Activated T-helper 9 cell treated with anti-CD3 and anti-CD28 coated beads, Interleukin-2, amount 50 U/mL, for 16 hours (primary cell): Measurements from ENCODE around the gene PDE6H.

Experiments
- DNase-seq: peaks from one replicate; pipeline ENCODE4 v3.0.0-alpha.2; 2020; ENCODE audit warnings: low read depth

Gene PDE6H

DNA sequence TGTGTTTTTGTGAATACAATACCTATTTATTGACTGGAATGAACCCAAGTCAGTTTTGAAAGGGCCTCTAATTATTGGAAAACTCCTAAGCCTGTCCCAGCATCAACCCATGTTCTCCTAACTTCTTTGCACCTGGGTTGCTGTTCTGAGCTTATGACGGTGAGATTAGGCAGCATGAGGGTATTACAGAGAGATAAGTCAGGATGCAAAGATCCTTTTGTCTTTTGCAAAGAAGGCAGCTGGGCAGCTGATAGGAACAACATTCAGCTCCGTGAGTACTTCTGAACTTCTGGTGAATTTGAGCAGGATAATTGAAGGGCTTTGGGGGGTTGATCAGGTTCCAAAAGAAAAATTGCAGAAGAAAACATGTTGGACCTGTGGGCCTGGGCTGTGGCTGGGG, at the start of gene PDE6H:
TSS of gene PDE6H (plus strand) at position 227 of the 400 bp plus-strand sequence. CDS start 4,971 bp downstream, outside the sequence.
- DNase-seq = no peak

DNA sequence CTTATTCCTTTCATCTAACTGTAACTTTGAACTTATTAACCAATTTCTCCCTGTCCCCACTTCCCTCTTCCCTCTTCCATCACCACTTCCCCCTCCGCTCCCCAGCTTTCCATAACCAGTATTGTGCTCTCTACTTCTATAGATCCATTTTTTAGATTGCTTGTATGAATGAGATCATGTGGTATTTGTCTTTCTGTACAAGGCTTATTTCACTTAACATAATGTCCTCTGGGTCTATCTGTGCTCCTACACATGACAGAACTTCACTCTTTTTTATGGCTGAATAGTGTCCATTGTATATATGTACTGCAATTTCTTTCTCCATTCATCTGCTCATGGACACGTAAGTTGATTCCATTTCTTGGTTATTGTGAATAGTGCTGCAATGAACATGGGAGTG, 48.9 kb upstream of the PDE6H start:
- DNase-seq = no peak

DNA sequence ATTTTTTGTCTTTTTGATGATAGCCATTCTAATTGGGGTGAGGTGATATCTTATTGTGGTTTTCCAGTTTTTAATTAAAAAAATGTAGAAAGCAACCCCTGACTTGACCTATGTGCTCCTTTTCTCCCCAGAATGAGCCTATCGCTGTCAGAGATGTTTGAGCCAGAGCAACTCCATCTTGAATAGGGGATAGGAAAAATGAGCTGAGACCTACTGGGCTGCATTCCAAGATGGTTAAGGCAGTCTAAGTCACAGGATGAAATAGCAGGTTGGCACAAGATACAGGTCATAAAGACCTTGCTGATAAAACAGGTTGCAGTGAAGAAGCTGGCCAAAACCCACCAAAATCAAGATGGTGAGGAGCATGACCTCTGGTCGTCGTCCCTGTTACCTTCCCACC, 48.3 kb upstream of the PDE6H start:
- DNase-seq = no peak

DNA sequence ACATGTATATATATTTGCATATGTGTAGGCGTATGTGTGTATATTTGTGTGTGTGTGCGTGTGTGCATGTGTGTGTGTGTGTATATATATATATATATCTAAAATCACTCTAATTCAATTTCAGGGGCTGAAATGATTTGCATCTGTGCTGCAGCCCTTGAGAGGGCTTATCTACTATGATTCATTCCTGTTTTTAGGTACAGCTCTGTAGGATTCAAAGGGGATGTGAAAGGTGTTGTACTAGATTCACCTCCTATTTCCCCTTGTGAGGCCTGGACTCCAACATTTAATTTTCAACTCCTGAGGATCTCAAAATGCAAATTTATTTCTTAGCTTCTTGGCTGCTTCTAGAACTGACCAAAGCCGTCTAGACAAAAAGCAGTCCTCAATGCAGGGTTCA, 45.6 kb upstream of the PDE6H start:
- no peak for DNase-seq

DNA sequence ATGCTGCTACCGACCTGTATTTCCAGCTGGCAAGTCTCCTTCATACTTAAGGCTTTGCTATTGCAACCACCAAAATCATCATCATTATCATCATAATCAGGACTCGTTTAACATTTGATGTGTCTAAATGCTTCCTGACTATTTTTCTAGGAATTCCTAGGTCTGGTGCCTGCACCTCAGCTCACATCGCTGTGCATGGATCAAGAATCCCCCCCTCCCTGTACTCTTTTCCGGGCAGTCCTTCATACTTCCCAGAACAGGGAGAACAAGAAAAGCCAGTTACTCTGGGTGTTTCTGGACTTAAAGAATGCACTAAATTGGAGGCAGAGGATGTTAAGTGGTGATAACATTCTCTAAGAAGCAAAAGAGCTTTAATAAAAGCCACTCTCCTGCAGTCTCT, 43.9 kb upstream of the PDE6H start:
- DNase-seq = no peak

GRCh38 chr12:14930299-14930698, 42.5 kb upstream of the PDE6H start:
- no peak for DNase-seq

DNA sequence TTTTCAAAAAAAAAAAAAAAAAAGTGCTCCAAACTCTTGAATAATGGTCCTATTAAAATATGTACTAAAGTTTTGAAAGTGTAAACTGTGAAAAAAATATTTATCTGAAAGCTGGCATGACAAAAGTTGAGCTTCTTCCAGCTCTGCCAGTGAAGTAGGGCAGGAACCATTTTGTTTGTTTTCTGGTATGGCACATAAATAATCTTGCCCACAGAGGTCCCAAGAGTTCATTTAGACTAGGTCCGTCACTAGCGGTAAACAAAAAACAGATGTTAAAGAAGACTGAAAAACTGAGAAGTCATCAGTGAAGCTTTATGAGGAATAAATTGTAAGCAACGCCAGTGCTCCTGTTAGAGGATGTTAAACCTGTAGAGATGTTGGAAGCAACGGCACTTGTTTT, 41.5 kb upstream of the PDE6H start:
- no peak for DNase-seq

DNA sequence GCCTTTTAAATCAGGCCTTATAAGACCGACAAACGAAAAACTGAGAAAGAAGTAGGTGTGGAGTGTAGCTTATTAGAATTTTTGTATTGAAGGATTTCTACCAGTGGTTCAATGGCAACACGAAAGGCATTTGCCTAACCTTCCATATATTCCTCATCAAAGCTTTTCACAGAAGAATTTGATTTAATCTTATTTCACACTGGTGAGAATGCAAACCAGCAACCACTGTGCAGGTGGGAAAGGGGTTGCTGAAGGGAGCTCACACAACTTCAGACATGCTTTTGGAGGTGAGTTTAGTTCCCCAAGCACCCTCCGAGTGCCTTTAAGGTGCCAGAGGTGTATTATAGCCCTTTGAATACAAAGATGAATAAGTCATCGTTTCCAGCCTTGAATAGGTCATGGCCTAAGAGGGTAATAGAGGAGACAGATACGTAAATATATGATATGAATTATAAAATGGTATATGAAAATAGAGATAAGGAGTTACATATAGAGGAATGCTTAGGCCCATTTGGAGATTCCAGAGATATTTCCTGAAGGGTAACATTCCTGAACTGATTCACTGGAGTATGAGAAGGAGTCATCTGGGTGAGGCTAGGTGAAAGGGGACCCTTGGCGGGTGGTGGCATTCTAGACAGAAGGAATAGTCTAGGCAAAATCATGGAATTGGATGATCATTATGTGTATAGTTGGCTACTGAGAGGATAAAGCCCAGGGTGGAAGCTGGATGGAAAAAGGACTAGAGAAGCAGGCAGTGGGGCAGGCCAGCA, 40.9 kb upstream of the PDE6H start:
- no peak for DNase-seq

DNA sequence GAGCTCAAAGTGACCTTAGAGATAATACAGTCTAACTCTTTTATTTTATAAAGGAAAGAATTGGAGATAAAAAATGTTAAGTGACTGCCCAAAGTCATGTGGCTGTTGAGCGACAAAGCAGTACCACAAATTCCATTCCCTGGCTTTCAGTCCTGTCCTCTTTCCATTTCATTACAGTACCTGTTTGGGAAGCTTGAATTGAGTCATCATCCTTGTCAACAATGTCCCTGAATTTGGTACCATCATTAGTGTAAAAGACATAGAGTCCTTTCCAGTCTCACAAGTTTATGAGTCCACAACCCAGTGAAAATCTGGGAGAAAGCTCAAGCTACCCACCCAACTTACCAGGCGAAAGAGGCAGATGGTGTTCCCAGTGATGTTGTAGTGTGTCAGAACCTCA, 38.3 kb upstream of the PDE6H start:
- no peak for DNase-seq

GRCh38 chr12:14935031-14935430, 37.8 kb upstream of the PDE6H start:
- DNase-seq = no peak

DNA sequence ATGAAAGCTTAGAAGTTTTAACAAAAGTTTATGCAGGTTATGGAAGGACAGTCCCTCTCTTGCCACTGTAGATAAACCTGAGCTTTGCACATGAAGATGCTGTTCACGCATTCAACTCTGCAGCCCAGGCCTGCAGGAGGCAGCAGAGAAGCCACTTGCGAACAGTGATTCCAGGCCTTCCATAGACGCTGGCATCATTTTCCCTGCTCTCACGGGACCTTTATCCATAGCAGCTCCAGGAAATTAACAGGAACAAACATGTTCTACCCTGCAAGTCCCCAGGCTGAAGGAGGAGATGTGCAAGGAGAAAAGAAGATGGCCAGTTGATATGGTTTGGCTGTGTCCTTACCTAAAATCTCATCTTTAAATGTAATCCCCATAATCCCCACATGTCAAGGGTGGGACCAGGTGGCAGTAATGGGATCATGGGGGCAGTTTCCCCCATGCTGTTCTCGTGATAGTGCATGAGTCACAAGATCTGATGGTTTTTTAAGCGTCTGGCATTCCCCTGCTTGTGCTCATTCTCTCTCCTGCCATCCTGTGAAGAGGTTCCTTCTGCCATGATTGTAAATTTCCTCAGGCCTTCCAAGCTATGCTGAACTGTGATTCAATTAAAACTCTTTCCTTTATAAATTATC, 36.5 kb upstream of the PDE6H start:
- no peak for DNase-seq

- DNase-seq = no peak
These were observed 35.8 kb upstream of the PDE6H start for GRCh38 chr12:14937014-14937413.

DNA sequence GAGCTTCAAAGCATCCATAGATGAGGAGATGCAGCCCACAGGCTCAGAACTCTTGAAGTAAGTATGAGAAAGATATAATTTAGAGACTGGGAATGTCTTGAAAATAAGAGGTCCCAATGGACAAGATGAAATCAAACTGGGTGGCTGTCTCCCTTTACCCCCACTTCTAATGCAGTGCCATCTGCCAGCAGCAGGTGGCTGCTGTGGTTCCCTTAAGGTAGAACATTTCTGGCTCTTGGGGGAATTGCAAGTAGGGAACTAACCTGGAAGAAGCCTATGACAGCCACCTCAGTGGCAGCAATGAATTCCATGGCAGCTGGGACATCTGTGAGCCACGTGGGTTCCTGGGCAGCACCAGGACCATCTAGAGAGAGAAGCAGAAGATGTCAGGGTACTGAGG, 35.2 kb upstream of the PDE6H start:
- DNase-seq = no peak

GRCh38 chr12:14938301-14938700, 34.5 kb upstream of the PDE6H start, which contains the start of gene ERP27:
TSS of gene ERP27 (minus strand) at chr12:14938537. CDS start at chr12:14938508, 29 bp downstream.
- DNase-seq = no peak

- no peak for DNase-seq
These were observed 31.5 kb upstream of the PDE6H start for GRCh38 chr12:14941369-14941768.

DNA sequence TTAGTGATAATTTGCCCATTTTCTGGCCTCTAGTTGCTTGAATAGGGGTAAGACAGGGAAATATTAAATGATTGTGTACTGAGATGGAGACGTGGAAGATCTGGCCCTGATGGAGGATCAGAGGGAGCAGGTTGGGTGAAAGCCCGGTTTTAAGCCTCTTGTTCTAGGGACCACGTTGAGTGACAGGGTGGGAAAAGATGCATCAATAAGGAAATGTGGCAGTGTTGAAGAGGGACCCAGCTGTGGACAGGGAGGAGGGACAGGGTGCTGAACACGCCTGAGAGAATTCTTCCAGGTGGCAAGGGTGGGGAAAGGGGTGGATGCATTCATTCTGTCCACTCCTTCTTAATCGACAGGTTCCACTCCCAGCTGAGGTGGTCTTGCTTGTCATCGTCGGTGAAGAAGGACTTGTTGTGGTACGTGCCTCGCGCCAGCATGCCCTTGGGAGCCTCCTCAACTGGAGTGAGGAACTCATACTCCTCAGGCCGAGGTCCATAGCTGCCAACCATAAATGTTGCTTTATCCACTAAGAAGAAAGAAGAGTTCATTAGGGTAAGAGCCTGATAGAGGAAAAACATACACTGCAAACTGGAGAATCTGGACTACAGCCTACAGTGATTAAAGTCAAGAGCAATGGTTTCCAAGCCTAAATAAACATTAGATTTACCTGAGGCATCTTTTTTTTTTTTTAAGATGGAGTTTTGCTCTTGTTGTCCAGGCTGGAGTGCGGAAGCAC, 30.5 kb upstream of the PDE6H start:
- no peak for DNase-seq

DNA sequence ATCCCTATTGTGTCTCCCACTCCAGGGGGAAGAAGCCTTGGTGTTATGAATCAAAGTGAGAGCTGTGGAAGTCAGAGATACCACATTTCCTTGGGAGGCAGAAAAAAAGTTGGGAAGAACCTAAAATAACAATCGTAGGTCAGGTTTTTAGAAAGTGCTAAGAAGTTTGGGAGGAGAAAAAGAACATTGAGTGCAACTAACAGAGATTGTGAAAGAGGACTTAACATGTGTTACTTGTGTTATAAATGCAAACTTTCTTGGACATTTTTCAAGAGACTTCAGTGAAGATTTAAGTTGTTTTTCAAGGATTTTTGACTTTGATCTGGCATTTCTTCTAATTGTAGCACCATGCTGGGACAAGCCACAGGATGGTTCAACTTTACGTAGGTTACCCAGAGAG, 26.7 kb upstream of the PDE6H start:
- DNase-seq = no peak

DNA sequence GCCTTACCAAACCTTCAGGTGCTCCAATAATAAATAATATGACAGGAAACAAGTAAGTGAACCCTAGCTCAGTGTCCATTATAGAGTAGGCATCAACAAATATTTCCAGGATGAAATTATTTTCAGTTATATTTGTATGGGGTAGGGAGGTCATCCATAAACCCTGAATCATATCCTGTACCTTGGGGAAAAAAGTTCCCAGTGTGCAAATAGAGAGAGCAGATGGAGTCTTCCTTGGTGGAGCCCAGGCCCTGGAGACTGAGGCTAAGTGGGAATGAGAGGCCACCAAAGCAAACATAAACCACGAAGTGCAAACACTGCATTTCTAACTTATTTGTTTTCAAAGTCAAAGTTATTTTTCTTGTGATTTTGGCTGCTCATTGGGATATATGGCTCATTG, 26.0 kb upstream of the PDE6H start:
- no peak for DNase-seq

DNA sequence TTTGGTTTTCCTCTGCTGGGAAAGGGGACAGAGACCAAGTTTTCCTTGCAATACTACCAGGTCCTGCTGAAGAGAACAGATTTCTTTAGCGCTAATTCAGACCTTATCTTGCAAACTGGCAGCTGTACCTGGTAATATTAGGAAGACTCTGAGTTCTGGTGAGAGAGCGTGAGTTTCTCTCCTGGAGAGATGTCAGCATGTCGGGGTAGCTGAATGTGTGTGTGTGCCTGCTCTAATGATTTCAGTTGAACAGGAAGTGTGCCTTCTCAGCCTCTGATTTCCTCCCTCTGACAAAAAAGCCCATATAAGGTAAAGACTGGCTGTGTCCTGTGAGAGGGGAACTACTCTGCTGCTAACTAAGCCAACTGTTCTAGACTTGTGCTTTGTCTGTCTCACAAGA, 24.2 kb upstream of the PDE6H start:
- no peak for DNase-seq

GRCh38 chr12:14949631-14950030, 23.2 kb upstream of the PDE6H start:
- no peak for DNase-seq

DNA sequence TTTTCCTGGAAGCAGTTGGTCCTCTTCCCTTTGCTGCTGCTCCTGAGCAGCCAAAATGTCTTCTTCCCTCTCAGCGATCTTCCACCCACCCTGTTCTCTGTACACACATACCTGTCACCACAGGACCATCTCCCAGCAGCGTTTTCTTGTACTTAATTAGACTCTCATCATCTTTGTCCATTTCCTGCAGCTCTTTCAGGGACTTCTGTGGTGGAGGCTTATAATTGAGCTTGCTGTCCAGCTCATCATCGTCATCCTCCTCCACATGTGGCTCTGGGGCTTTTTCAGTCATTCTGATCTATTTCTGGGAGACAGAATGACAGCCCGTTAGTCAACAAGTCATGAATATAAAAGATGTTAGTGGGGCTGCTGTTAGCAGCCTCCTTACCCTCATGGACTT, 22.4 kb upstream of the PDE6H start:
- DNase-seq = no peak

DNA sequence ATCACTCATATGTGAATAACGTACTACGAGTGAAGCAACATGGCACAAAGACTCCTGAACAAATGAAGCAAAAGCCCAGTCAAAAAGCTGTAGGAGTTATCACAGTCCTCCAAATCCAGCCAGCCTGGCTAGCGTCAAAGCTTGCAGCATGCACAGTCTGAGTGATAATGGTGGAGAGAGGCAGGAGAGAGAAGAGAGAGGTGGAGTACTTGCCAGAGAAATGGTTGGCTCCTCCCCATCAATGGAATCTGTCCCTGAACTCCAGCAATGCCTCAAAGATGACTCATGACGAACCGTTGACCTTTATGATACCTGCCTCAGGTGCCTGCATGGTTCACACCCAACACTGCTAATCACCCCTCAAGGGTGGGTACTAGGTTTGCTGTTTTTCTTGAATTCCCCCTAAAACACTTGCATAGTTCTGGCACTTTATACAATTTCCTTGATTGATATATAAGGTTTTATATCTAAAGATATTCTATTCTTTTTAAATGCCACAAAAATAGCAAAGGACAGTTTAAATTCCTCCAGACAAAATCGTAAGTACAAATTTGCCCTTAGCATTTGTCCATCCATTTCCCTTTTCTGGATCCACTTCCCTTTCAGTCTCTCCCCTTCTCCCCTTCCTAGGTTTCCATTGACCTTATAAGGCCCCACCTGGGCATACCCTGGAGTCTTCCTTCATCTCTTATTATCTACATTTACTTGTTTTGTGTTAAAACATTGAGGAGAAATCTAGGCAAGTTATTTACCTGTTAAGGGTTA, 21.7 kb upstream of the PDE6H start:
- DNase-seq = no peak
